Measurements from ENCODE around the gene ZNF165.
"Not testable (repeated sequence)": the region's sequence is repeated elsewhere in the genome, so short reads cannot be mapped to it uniquely, and the experiment has no call there.

Gene ZNF165

GRCh38 chr6:28122283-28122682, 41.9 kb downstream of the ZNF165 start:
- DNase-seq, result not testable (repeated sequence)

DNA sequence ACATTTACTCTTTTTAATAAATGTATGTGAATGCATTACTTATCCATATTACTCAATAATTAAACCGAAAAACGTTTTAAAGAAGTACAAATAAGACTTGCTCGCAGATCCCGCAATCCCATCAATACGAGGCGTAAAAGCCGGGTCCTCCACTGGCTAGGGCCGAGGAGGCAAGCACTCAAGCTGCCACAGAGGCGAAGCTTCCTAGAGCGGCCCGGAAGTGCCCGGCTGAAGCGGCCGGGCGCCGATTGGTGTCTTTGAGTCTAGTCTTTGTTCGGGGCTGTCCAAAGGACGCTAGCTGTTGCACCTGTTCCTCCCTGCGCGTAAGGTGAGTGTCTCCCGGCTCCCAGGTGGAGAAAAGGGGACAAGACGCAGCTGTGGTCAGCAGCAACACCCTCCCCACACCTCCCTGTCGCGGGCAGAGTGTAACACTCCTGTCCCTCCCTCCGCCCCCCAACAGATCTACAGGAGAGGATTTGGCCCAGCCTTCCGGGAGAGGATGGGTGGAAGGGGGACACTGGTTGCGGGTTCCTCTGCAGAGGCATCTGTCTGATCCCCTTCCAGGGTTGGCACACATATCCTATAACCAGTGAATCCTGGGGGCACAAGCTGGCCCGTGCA, 44.1 kb downstream of the ZNF165 start, which contains the start of gene ZSCAN16:
Gene ZSCAN16 (plus strand): TSS at position 260 of the 621 bp plus-strand sequence. CDS start 835 bp downstream, outside the sequence.
- peak; percentile 53 for DNase-seq

DNA sequence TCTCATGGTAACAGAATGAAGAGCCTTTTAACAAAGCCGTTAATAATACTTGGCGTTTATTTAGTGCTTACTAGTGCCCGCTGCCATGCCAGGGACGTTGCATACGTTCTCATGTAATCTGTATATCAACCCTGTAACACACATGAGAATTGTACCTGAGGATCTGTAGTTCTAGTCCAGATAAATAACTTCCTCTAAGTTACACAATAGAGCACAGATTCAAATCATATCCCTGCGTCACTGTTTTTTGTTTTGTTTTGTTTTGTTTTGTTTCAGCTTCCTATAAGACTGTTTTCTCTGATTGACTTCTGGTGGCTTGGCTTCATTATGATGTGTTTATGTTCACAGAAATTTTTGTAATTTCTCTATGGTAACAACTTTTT, 44.6 kb downstream of the ZNF165 start:
- no peak for DNase-seq

GRCh38 chr6:28125401-28125800, 45.0 kb downstream of the ZNF165 start:
- DNase-seq, result no peak

DNA sequence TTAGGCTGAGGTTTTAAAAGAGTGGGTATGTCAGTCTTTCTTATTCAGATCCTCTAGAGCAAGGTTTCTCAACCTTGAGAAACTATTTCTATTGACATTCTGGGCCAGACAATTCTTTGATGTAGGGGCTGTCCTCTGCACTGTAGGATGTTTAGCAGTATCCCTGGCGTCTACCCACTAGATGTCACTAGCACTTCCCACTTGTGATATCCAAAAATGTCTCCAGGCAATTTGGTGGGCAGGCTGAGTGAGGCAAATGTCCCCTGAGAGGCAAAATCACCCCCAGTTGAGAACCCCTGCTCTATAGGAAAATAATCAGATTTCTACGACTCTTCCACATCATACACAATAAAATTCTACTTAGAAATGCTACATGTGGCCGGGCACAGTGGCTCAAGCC, 53.6 kb downstream of the ZNF165 start:
- DNase-seq, result no peak

DNA sequence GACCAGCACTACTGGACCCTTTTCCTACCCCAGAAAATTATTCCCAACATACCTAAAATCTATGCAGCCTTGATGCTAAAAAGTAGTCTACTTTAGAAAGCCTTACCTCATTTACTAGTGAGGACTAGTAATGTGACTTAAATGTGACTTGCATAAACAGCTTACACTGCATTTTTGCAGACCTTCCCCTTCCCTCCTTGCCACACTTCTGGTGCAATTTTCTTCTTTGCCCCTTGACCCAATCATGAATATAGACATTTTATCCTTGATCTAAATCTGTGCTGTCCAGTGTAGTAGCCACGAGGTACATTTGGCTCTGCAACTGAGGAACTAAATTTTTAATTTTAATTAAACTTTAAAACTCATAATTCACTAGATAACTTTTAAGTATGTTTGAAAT, 54.3 kb downstream of the ZNF165 start:
- no peak for DNase-seq

GRCh38 chr6:28135393-28135792, 55.0 kb downstream of the ZNF165 start:
- no peak for DNase-seq

GRCh38 chr6:28136585-28137504, 56.5 kb downstream of the ZNF165 start:
- peak; percentile 53 for DNase-seq

DNA sequence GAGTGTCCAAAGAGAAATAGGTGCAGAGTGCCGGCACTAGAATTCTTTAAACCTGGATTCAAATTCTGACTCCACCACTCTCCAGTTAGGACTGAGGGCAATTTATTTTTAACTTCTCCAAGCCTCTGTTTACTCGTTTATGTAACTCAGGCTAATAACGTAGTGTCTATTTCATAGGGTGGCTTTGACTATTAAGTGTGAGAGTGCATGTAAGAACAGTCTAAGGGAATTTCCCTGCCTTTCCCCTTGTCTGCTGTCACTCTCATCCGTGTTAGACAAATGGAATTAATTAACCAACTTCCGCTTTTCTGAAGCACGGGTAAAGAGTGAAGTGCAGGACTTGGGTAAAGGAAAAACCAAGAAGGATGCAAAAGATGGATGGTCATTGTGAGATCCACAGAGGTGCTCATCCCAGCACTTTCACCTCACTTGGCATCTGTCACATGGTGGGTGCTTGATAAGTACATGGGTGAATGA, 57.2 kb downstream of the ZNF165 start:
- DNase-seq, result no peak
